Smooth muscle cell (in vitro differentiated cells): Measurements from ENCODE around the gene TAC4. TPM values are rescaled to one million over a fixed set of nuclear protein-coding genes. Genes with fewer than 3 reads are reported as not detected.

Source experiments
- DNase-seq: peaks from one replicate; lab custom pipeline; 2025; ENCODE audit not compliant: unreplicated experiment; lab: John Stamatoyannopoulos, UW
- H2AFZ ChIP-seq: fragments of 200-600 bp; sonication (generic); 2 replicates; pipeline ENCODE4 v1.6.0; 2016; ENCODE audit warnings: antibody characterized with exemption, low read depth, mild to moderate bottlenecking
- H3F3A ChIP-seq: fragments of 200-600 bp; sonication (generic); 2 replicates; pipeline ENCODE4 v1.6.0; 2017; ENCODE audit warnings: antibody characterized with exemption, low read depth
- H3K27ac ChIP-seq: fragments of 200-600 bp; sonication (generic); 2 replicates; pipeline ENCODE4 v1.5.1; 2016; ENCODE audit warnings: low read depth, mild to moderate bottlenecking
- H3K27me3 ChIP-seq: fragments of 200-600 bp; sonication (generic); 2 replicates; pipeline ENCODE4 v1.6.1; 2016; ENCODE audit warnings: low read depth, mild to moderate bottlenecking
- H3K36me3 ChIP-seq: fragments of 200-600 bp; sonication (generic); 2 replicates; pipeline ENCODE4 v1.5.1; 2016; ENCODE audit warnings: low read depth
- H3K4me1 ChIP-seq: fragments of 200-600 bp; sonication (generic); 2 replicates; pipeline ENCODE4 v1.5.1; 2016; ENCODE audit warnings: low read depth
- H3K4me2 ChIP-seq: fragments of 200-600 bp; sonication (generic); 2 replicates; pipeline ENCODE4 v1.6.0; 2016; ENCODE audit warnings: mild to moderate bottlenecking
- H3K4me3 ChIP-seq: fragments of 200-600 bp; sonication (generic); 2 replicates; pipeline ENCODE4 v1.5.1; 2016; ENCODE audit warnings: mild to moderate bottlenecking
- H3K79me2 ChIP-seq: fragments of 200-600 bp; sonication (generic); 2 replicates; pipeline ENCODE4 v1.6.0; 2016; ENCODE audit warnings: low read depth, mild to moderate bottlenecking
- H3K9ac ChIP-seq: fragments of 200-600 bp; sonication (generic); 2 replicates; pipeline ENCODE4 v1.6.0; 2016; ENCODE audit warnings: low read depth
- H3K9me3 ChIP-seq: fragments of 200-600 bp; sonication (generic); replicated peaks from 2 replicates; pipeline ENCODE4 v1.5.1; 2016; ENCODE audit warnings: low read depth
- H4K20me1 ChIP-seq: fragments of 200-600 bp; sonication (generic); 2 replicates; pipeline ENCODE4 v1.6.0; 2016; ENCODE audit warnings: low read depth
- WGBS: methylation state at CpG from one replicate; pipeline ENCODE4 v1.1.7; 2016; ENCODE audit warnings: low lambda C conversion rate; 5-methylcytosine and 5-hydroxymethylcytosine counted together
- polyA plus RNA-seq: library from polyadenylated mRNA; unstranded; fragments of >200 nt; fragmentation: Nextera tagmentation; extraction: Ambion mirVana; gene quantifications from 2 replicates; pipeline ENCODE4 v1.2.1, GENCODE V29; 2016
- total RNA-seq: library from RNA; depleted of rRNA; stranded (reverse); fragments of >200 nt; gene quantifications from 2 replicates; pipeline ENCODE4 v1.2.3, GENCODE V29; 2014
- TF ChIP-seq, protein P1 (sequence below): fragments of 200-600 bp; sonication (generic); IDR thresholded peaks from 2 replicates; pipeline ENCODE4 v1.5.1; 2017; ENCODE audit warnings: borderline replicate concordance, mild to moderate bottlenecking, antibody characterized with exemption; ENCODE audit not compliant: insufficient read depth, poor library complexity, severe bottlenecking

The TAC4 gene
- total and polyA plus RNA-seq, 2 experiments from 2014 or later, result not detected

DNA sequence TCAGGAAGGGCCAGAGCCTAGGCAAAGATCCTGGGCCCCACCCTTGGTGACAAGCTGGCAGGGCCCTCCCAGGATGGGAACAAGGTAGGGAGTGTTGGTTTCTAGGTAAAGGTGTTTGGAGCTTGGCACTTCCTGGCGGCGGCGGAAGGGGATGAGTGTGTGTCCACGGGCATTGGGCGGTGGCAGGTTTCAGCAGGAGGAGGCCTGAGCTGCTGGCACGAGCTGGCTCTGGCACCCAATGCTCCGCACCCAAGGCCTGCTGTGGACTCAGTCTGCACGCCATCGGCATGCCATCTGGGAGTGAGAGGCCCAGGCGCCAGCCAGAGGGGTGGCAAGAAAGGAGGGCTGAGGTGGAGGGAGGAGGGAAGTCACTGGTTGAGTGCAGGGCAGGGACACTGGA lies 46.9 kb upstream of the TAC4 start:
- TF ChIP-seq, protein P1, sequence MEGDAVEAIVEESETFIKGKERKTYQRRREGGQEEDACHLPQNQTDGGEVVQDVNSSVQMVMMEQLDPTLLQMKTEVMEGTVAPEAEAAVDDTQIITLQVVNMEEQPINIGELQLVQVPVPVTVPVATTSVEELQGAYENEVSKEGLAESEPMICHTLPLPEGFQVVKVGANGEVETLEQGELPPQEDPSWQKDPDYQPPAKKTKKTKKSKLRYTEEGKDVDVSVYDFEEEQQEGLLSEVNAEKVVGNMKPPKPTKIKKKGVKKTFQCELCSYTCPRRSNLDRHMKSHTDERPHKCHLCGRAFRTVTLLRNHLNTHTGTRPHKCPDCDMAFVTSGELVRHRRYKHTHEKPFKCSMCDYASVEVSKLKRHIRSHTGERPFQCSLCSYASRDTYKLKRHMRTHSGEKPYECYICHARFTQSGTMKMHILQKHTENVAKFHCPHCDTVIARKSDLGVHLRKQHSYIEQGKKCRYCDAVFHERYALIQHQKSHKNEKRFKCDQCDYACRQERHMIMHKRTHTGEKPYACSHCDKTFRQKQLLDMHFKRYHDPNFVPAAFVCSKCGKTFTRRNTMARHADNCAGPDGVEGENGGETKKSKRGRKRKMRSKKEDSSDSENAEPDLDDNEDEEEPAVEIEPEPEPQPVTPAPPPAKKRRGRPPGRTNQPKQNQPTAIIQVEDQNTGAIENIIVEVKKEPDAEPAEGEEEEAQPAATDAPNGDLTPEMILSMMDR, result no peak
- H3K27ac ChIP-seq, result no peak overlapping the region
- whole genome bisulfite sequencing, result 94% methylated on average over 7 of the region's 10 CpGs
- no peaks in the 10 kb centered on the region for H3K4me1 ChIP-seq
- H2AFZ ChIP-seq, result no peak overlapping the region
- no peak for DNase-seq
- H3K27me3 ChIP-seq, result peaks cover 49% of the 10 kb centered on the region
- H3K9ac ChIP-seq, result no peak overlapping the region
- H3K36me3 ChIP-seq, result no peaks in the 10 kb centered on the region
- no peaks in the 10 kb centered on the region for H3K79me2 ChIP-seq
- H3K9me3 ChIP-seq, result no peaks in the 10 kb centered on the region
- no peaks in the 10 kb centered on the region for H3F3A ChIP-seq
- no peaks in the 10 kb centered on the region for H4K20me1 ChIP-seq
- no peak overlapping the region for H3K4me2 ChIP-seq
- no peak overlapping the region for H3K4me3 ChIP-seq

DNA sequence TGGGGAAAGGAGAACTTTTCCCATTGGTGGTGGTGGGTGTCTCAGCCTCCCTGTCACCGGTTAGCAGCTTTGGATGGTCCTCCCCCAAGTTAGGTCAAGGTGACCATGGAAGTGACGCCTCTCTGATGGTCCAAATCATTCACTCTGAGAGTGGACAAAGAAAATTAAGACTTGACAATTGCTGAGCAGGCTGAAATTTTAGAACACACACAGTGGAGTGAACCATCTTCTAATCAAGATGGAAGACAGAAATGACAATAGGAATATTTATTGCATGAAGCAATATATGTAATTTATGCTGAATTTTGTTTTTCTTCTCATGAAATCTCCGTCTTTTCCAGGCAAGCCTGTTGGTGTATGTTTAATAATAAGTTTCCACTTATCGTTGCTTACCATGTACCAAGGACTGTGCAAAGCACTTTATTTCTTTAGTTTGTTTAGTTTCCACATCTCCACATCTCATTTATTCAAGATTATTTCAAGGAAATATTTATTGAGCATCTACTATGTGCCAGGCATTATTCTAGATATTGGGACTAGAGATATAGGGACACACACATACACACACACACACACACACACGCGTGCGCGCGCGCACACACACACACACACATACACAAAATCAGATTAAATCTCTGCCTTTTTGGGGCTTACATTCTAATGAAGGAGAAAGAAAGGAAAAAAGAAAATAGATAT lies 44.0 kb upstream of the TAC4 start:
- WGBS, result 97% methylated on average over 10 of the region's 10 CpGs
- no peak for DNase-seq
- Histone ChIP-seq H3K79me2 (no peaks in the 10 kb centered on the region), H3K4me2 (no peak overlapping the region), H3K9ac (no peak overlapping the region), H3F3A (no peaks in the 10 kb centered on the region), H3K36me3 (no peaks in the 10 kb centered on the region), H3K9me3 (no peaks in the 10 kb centered on the region), H2AFZ (no peak overlapping the region), H3K4me1 (peaks cover 6% of the 10 kb centered on the region), H3K4me3 (no peak overlapping the region), H3K27ac (no peak overlapping the region), H4K20me1 (no peaks in the 10 kb centered on the region), H3K27me3 (peaks cover 50% of the 10 kb centered on the region)
- TF ChIP-seq, protein P1, result no peak

DNA sequence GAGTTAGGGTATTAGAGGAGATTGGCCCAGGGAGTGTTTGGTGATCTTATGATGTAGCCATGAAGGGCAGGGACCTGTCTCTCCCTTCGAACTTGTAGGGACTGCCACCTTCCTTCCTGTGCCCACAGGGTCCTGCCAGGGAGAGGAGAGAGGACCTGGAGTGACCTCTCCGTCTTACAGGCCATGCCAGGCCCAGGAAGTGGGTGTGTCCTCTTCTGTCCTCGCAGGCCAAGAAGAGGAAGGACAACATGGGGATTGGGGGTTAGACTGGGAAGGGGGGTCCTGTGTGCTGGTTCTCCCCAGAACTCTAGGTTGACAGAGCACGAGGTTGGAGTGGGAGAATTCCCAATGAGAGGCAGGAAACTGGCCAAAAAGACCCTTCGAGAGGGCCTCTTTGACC lies 43.4 kb upstream of the TAC4 start:
- WGBS, result 87% methylated on average over 5 of the region's 5 CpGs
- TF ChIP-seq, protein P1, result no peak
- H3K4me2 ChIP-seq, result no peak overlapping the region
- H3K9ac ChIP-seq, result no peak overlapping the region
- H3K4me1 ChIP-seq, result peaks cover 6% of the 10 kb centered on the region
- H3F3A ChIP-seq, result no peaks in the 10 kb centered on the region
- H3K36me3 ChIP-seq, result no peaks in the 10 kb centered on the region
- no peak overlapping the region for H3K4me3 ChIP-seq
- DNase-seq, result no peak
- H3K27me3 ChIP-seq, result peaks cover 50% of the 10 kb centered on the region
- no peak overlapping the region for H3K27ac ChIP-seq
- no peaks in the 10 kb centered on the region for H3K9me3 ChIP-seq
- no peak overlapping the region for H2AFZ ChIP-seq
- H3K79me2 ChIP-seq, result no peaks in the 10 kb centered on the region
- H4K20me1 ChIP-seq, result no peaks in the 10 kb centered on the region

DNA sequence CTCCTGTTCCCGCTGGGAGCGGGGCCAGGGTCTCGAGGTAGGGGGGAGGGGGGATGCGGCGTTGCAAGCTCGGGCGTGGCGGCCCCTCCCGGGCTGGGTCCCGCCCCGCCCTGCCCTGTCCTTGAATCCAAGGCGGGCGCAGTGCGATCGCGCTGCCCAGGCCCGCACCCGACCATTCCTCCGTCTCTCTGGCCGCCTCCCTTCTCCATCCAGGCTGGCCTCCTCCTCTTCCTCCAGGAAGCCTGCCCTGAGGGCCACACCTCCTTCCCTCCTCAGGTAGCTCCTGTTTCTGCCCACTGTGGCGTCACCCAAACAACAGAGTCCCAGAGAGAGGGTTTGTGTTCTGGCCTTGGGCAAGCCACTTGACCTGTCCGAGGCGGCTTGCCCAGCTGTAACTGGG lies 43.0 kb upstream of the TAC4 start:
- no peak overlapping the region for H3K9ac ChIP-seq
- H3K9me3 ChIP-seq, result no peaks in the 10 kb centered on the region
- no peak overlapping the region for H3K4me2 ChIP-seq
- TF ChIP-seq, protein P1, result no peak
- H2AFZ ChIP-seq, result no peak overlapping the region
- H3K4me1 ChIP-seq, result peaks cover 6% of the 10 kb centered on the region
- no peak overlapping the region for H3K4me3 ChIP-seq
- H3K27me3 ChIP-seq, result peaks cover 50% of the 10 kb centered on the region
- H3K36me3 ChIP-seq, result no peaks in the 10 kb centered on the region
- WGBS, result 72% methylated on average over 12 of the region's 23 CpGs
- no peaks in the 10 kb centered on the region for H3F3A ChIP-seq
- H3K27ac ChIP-seq, result no peak overlapping the region
- no peaks in the 10 kb centered on the region for H4K20me1 ChIP-seq
- H3K79me2 ChIP-seq, result no peaks in the 10 kb centered on the region
- DNase-seq, result no peak
